Lower leg skin (tissue), 4 donors: Measurements from ENCODE around the gene ADARB2. TPM values are rescaled to one million over a fixed set of nuclear protein-coding genes. Genes with fewer than 3 reads are reported as not detected.

ENCODE experiments used
- DNase-seq, 2 donors: peaks; one replicate each; pipeline ENCODE4 v3.0.0-alpha.2; 2019; ENCODE audit warnings: low spot score in 2 of 2
- H3K4me3 ChIP-seq: fragments of 200-600 bp; sonication (generic); 2 replicates; pipeline ENCODE4 v1.5.1; 2017; ENCODE audit warnings: mild to moderate bottlenecking, low read depth; ENCODE audit not compliant: poor library complexity, severe bottlenecking
- CTCF ChIP-seq, 3 donors: fragments of 450-650 bp; IDR thresholded peaks; one replicate each; pipeline ENCODE4 v1.5.1; 2016; ENCODE audit warnings: antibody characterized with exemption in 3 of 3, mild to moderate bottlenecking in 3 of 3, moderate library complexity in 2 of 3
- POLR2A ChIP-seq, 2 donors: fragments of 450-650 bp; IDR thresholded peaks; one replicate each; pipeline ENCODE4 v1.6.1; 2016 to 2017; ENCODE audit warnings: antibody characterized with exemption in 2 of 2, mild to moderate bottlenecking in 1 of 2, moderate library complexity in 1 of 2
- WGBS, 2 donors: methylation state at CpG; one replicate each; pipeline ENCODE4 v1.1.5; 2018; 5-methylcytosine and 5-hydroxymethylcytosine counted together
- intact Hi-C: fragments of 100-400 bp; cut with DNase I; formaldehyde crosslinking; loops from one replicate; pipeline ENCODE4 v1.15.0; 2023; ENCODE audit warnings: low total_unique reads
- total RNA-seq, 4 donors: library from RNA; depleted of rRNA; stranded (reverse); fragments of >200 nt; gene quantifications; one replicate each; pipeline ENCODE4 v1.1.0, GENCODE V29; 2016

ADARB2 gene
- total RNA-seq, 4 donors from 2014 or later = 0.72 to 3.6 (median 1.8) TPM

DNA sequence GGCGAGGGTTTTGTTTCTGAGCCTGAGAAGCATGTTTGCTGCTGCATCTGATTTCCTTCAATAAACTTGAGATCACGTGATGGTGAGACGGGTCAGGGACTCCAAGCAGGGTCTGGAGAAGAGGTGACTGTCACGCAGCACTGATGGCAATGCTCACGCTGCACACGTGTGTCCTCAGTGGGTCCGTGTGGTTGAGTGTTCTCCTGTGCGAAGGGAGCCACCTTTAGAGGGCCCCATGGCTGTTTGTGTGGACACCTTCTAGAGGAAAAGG, 580.8 kb downstream of the ADARB2 start:
- intact Hi-C loops = no loop called here
- DNase-seq = peak in 1 of 2 donors; percentile 13
- 84 to 86% methylated on average over 8 of the region's 8 CpGs for WGBS, 2 donors
- TF ChIP-seq POLR2A (IDR thresholded peaks at IDR 0.05) = no peak
- no peak for TF ChIP-seq CTCF (IDR thresholded peaks at IDR 0.05)
- no peak overlapping the region for H3K4me3 ChIP-seq

- peak in 1 of 2 donors; percentile 80 for DNase-seq
- TF ChIP-seq CTCF (IDR thresholded peaks at IDR 0.05) (no peak), POLR2A (IDR thresholded peaks at IDR 0.05) (no peak)
- 81 to 82% methylated on average over 19 to 20 of the region's 20 CpGs for WGBS, 2 donors
- no peak overlapping the region for H3K4me3 ChIP-seq
- intact Hi-C loops = no loop called here
Measured at GRCh38 chr10:1155791-1156615, 581.3 kb downstream of the ADARB2 start.

GRCh38 chr10:1154531-1155295, 582.6 kb downstream of the ADARB2 start:
- peak in 1 of 2 donors; percentile 3 for DNase-seq
- TF ChIP-seq CTCF (IDR thresholded peaks at IDR 0.05) = no peak
- no peak for TF ChIP-seq POLR2A (IDR thresholded peaks at IDR 0.05)
- no peak overlapping the region for H3K4me3 ChIP-seq
- intact Hi-C loops = no loop called here
- WGBS, 2 donors = 71 to 85% methylated on average over 9 of the region's 9 CpGs

DNA sequence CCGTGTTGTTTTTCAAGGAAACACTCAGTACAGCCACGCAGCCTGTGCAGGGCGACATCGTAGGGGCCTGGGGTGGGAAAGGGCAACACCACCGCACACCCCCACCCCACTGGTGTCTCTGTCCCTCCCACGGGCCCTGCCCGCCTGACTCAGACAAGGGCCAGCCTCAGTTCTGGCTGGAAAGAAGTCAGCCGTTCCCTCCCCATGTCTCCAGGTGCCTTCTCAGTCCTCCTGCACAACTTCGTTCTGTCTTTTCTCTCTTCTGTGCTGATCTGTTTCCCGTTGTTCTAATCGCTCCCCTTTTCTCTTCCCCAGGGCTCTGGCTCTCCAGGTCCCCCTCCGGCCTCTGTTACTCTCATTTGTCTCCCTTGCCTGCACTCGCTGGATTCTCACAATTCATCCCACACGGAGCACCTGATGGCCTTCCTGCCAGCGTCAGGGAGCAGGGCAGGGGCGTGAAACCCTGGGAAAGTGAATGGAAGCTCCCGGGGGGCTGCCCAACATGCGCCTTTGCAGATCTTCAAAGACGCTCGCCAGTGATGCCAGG, 583.4 kb downstream of the ADARB2 start:
- H3K4me3 ChIP-seq = no peak overlapping the region
- WGBS, 2 donors = 66 to 76% methylated on average over 20 of the region's 20 CpGs
- intact Hi-C loops = no loop called here
- peak in 1 of 2 donors; percentile 46 for DNase-seq
- TF ChIP-seq CTCF (IDR thresholded peaks at IDR 0.05) = no peak
- TF ChIP-seq POLR2A (IDR thresholded peaks at IDR 0.05) = no peak

DNA sequence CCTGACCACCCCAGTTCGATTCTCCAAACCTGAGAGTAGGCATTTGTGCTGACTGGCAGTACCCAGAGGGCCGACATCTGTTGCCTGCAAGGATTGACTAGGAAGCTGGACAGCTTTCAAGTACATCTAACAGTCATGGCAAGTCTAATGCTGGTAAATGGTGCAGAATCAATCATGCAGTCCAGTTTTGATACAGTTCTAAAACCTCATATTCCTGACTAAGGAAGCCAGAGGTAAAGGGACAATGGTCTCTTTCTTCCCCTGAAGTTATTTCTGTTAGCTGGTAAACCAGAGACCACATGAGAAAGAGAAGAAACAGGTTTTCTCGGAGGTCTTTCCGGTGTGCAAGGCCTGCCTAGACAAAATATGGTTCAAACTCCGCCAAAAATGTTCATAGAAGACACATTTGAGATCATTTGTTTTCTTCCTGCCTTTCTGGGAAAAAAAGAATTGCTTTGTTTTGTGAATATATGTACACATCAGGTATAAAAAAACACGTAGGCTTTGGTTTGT, 584.0 kb downstream of the ADARB2 start:
- DNase-seq = no peak
- WGBS, 2 donors = 71 to 73% methylated on average over 6 of the region's 6 CpGs
- H3K4me3 ChIP-seq = no peak overlapping the region
- TF ChIP-seq POLR2A (IDR thresholded peaks at IDR 0.05) (no peak), CTCF (IDR thresholded peaks at IDR 0.05) (no peak)
- intact Hi-C loops = no loop called here
